Chondrocyte (in vitro differentiated cells): ENCODE data around the gene BCAS4. TPM values are rescaled to one million over a fixed set of nuclear protein-coding genes. Genes with fewer than 3 reads are reported as not detected.

Source experiments
- DNase-seq: peaks from one replicate; pipeline ENCODE4 v3.0.0; 2021; ENCODE audit warnings: mixed read lengths, low spot score
- H3K27ac Mint-ChIP-seq: one replicate; pipeline ENCODE4 v1.8.0; 2021; ENCODE audit warnings: mild to moderate bottlenecking, moderate library complexity, mixed read lengths; ENCODE audit not compliant: unreplicated experiment
- H3K27me3 Mint-ChIP-seq: 2 replicates; pipeline ENCODE4 v1.8.0; 2021; ENCODE audit warnings: low read depth, mixed read lengths
- H3K36me3 Mint-ChIP-seq: 2 replicates; pipeline ENCODE4 v1.8.0; 2021; ENCODE audit warnings: low read depth, mixed read lengths
- H3K4me1 Mint-ChIP-seq: 2 replicates; pipeline ENCODE4 v1.8.0; 2021; ENCODE audit warnings: low read depth, mild to moderate bottlenecking, mixed read lengths
- H3K4me3 Mint-ChIP-seq: one replicate; pipeline ENCODE4 v1.8.0; 2021; ENCODE audit warnings: mild to moderate bottlenecking, moderate library complexity, mixed read lengths; ENCODE audit not compliant: unreplicated experiment
- H3K9me3 Mint-ChIP-seq: 2 replicates; pipeline ENCODE4 v1.8.0; 2021; ENCODE audit warnings: low read depth, mixed read lengths
- total RNA-seq: library from RNA; stranded (reverse); gene quantifications from 3 replicates; pipeline ENCODE4 v1.2.1, GENCODE V29; 2021
- TF ChIP-seq, protein P1 (sequence below): fragments of 200-600 bp; sonication (generic); IDR thresholded peaks from 2 replicates; pipeline ENCODE4 v1.5.0; 2021; ENCODE audit warnings: antibody characterized with exemption, mild to moderate bottlenecking, moderate library complexity

BCAS4 gene
- total RNA-seq, 1 donor from 2014 or later = 7.6 TPM

DNA sequence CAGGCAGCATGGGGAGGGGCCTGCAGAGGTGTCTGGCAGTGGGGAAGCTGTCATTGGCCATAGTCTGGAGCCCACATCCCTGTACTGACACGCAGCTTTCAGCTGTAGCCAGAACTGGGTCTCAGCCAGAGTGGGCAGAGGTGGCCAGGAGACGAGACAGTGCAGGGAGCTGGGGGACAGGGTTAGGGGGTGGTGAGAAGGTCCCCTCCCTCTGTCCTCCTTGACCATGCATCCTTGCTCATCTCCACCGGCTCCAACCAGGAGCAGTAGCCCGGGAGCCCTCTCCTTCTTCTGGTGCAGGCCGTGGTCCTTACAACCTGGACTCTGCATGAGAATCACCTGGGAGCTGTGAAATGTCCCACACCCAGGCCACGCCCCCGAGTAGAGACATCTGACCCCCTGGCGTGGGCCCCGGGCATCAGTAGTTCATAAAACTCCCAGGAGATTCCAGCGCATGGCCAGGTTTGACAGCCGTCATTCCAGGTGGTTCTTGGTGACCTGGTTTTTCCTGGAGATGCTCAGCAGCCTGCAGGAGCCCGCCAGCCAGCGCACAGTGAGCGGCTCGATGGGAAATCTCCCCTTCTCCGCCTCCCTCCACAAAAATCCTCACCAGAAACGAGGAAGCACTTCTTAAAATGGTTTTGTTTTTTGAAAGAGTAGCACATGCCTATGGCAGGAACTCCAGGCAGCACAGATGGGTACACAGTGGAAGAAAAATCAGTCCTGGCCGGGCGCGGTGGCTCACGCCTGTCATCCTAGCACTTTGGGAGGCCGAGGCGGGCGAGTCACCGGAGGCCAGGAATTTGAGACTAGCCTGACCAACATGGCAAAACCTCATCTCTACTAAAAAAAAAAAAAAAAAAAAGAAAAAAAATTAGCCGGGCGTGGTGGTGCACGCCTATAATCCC, 80.2 kb downstream of the BCAS4 start:
- Mint-ChIP-seq H3K4me1 (peaks cover 17% of the 10 kb centered on the region), H3K27me3 (no peaks in the 10 kb centered on the region), H3K9me3 (no peaks in the 10 kb centered on the region), H3K36me3 (peaks cover 6% of the 10 kb centered on the region), H3K27ac (no peak overlapping the region), H3K4me3 (no peak overlapping the region)
- peak; percentile 68 for DNase-seq
- TF ChIP-seq, protein P1, sequence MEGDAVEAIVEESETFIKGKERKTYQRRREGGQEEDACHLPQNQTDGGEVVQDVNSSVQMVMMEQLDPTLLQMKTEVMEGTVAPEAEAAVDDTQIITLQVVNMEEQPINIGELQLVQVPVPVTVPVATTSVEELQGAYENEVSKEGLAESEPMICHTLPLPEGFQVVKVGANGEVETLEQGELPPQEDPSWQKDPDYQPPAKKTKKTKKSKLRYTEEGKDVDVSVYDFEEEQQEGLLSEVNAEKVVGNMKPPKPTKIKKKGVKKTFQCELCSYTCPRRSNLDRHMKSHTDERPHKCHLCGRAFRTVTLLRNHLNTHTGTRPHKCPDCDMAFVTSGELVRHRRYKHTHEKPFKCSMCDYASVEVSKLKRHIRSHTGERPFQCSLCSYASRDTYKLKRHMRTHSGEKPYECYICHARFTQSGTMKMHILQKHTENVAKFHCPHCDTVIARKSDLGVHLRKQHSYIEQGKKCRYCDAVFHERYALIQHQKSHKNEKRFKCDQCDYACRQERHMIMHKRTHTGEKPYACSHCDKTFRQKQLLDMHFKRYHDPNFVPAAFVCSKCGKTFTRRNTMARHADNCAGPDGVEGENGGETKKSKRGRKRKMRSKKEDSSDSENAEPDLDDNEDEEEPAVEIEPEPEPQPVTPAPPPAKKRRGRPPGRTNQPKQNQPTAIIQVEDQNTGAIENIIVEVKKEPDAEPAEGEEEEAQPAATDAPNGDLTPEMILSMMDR = no peak

DNA sequence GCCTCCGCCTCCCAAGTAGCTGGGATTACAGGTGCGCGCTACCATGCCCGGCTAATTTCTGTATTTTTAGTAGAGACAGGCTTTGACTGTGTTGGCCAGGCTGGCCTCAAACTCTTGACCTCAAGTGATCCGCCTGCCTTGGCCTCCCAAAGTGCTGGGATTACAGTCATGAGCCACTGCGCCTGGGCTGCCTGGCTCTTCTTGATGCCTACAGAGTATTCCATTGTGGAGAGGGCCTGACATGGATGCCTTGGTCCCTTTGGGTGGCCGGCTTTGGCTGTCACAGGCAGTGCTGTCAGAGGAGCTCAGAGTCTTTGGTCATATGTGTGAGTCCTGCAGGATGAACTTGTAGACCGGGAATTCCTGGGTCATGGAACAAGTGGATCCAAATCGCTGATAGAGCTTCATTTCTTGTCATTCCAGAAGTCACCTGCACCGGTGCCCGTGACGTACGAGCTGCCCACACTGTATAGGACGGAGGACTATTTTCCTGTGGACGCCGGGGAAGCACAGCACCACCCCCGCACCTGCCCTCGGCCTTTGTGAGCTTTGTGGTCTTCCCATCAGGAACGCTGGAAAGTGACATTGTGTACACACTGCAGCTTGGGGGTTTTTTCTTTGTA, 81.3 kb downstream of the BCAS4 start:
- peaks cover 5% of the 10 kb centered on the region for H3K4me1 Mint-ChIP-seq
- peaks cover 6% of the 10 kb centered on the region for H3K36me3 Mint-ChIP-seq
- TF ChIP-seq, protein P1 = no peak
- no peak overlapping the region for H3K4me3 Mint-ChIP-seq
- H3K27me3 Mint-ChIP-seq = no peaks in the 10 kb centered on the region
- no peaks in the 10 kb centered on the region for H3K9me3 Mint-ChIP-seq
- peak; percentile 53 for DNase-seq
- H3K27ac Mint-ChIP-seq = no peak overlapping the region

DNA sequence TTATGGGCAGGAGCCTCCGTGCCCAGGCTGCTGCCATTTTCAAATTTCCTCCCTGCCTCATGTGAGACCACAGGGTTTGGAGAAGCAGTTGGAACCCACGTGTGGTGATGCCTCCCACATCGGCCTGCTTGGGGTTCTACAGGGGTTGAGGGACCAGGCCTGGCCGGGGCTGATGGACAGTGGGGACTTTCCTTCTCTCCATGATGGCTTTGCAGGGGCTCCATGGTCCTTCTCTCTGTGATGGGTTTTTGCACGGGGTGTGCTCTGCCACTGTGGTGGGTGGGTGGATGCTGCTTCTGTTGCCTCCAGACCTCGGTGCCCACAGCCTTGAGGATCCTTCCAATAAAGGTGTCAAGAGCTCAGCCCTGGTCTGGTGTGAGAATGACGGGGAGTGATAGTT, 82.0 kb downstream of the BCAS4 start:
- Mint-ChIP-seq H3K4me3 (no peak overlapping the region), H3K4me1 (no peaks in the 10 kb centered on the region), H3K36me3 (peaks cover 6% of the 10 kb centered on the region), H3K9me3 (no peaks in the 10 kb centered on the region), H3K27me3 (no peaks in the 10 kb centered on the region), H3K27ac (no peak overlapping the region)
- TF ChIP-seq, protein P1 = no peak
- DNase-seq = peak; percentile 68

DNA sequence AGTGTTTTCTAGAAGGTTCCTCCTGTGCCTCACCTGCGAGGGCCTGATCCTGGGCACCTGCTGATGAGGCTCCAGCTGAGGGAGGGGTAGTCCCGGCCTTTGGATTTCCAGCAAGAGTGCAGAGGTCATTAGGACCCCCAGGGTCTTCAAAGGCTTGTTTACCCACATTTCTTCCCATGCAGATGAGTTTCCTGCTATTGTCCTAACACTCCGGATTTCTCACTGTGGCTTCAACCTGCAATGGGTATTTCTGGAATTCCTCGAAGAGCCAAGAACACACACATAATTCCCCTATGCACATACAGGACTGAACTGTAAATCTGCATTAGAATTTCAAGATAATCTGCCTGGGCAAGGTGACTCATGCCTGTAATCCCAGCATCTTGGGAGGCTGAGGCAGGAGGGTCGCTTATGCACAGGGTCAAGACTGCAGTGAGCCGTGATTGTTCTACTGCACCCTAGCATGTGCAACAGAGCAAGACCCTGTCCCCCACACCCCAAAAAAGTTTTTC, 82.4 kb downstream of the BCAS4 start:
- Mint-ChIP-seq H3K27me3 (no peaks in the 10 kb centered on the region), H3K4me1 (no peaks in the 10 kb centered on the region), H3K9me3 (no peaks in the 10 kb centered on the region), H3K36me3 (peaks cover 6% of the 10 kb centered on the region), H3K27ac (no peak overlapping the region), H3K4me3 (no peak overlapping the region)
- TF ChIP-seq, protein P1 = no peak
- no peak for DNase-seq
